HG03457 (cell line): Measurements from ENCODE around the gene C1orf159.
"Not testable (repeated sequence)": the region's sequence is repeated elsewhere in the genome, so short reads cannot be mapped to it uniquely, and the experiment has no call there.

Source experiments
- ATAC-seq: cut with Tn5 transposase; IDR thresholded peaks from one replicate; pipeline ENCODE4 v1.9.1; 2021; ENCODE audit warnings: moderate number of reproducible peaks; ENCODE audit not compliant: unreplicated experiment

C1orf159 gene

GRCh38 chr1:1119272-1119890, 3.5 kb upstream of the C1orf159 start:
- ATAC-seq, result no peak

- no peak for ATAC-seq
Observed at GRCh38 chr1:1118876-1119220, 3.0 kb upstream of the C1orf159 start.

GRCh38 chr1:1118011-1118875, 2.4 kb upstream of the C1orf159 start:
- no peak for ATAC-seq

- ATAC-seq, result no peak
Observed at GRCh38 chr1:1117469-1117831, 1.6 kb upstream of the C1orf159 start.

- no peak for ATAC-seq
Observed at GRCh38 chr1:1116701-1117468, 996 bp upstream of the C1orf159 start.

GRCh38 chr1:1115136-1115785, 628 bp downstream of the C1orf159 start:
- ATAC-seq, result no peak

- no peak for ATAC-seq
Observed at GRCh38 chr1:1114431-1114830, 1.5 kb downstream of the C1orf159 start.

GRCh38 chr1:1112237-1112985, 3.5 kb downstream of the C1orf159 start:
- no peak for ATAC-seq

GRCh38 chr1:1111516-1112236, 4.2 kb downstream of the C1orf159 start:
- no peak for ATAC-seq

GRCh38 chr1:1110561-1110971, 5.3 kb downstream of the C1orf159 start:
- ATAC-seq, result no peak

- ATAC-seq, result no peak
Observed at GRCh38 chr1:1109743-1110142, 6.1 kb downstream of the C1orf159 start.

- ATAC-seq, result no peak
Observed at GRCh38 chr1:1106510-1107221, 9.2 kb downstream of the C1orf159 start.

- ATAC-seq, result not testable (repeated sequence)
Observed at GRCh38 chr1:1104152-1104551, 11.7 kb downstream of the C1orf159 start.

GRCh38 chr1:1101503-1101902, 14.4 kb downstream of the C1orf159 start:
- ATAC-seq, result no peak

- ATAC-seq, result no peak
Observed at GRCh38 chr1:1100296-1100695, 15.6 kb downstream of the C1orf159 start.

GRCh38 chr1:1099506-1100183, 16.2 kb downstream of the C1orf159 start:
- ATAC-seq, result no peak

- ATAC-seq, result no peak
Observed at GRCh38 chr1:1098681-1099421, 17.0 kb downstream of the C1orf159 start.

- not testable (repeated sequence) for ATAC-seq
Observed at GRCh38 chr1:1096136-1096535, 19.8 kb downstream of the C1orf159 start.
